ENCODE data around the gene SEPTIN11. TPM values are rescaled to one million over a fixed set of nuclear protein-coding genes. Genes with fewer than 3 reads are reported as not detected.

Gene SEPTIN11
- total and polyA plus RNA-seq, 9 of the 15 experiments (the other 6 are each of a cell fraction or from before 2014, with no cell fraction given) = 25.7 to 142 (median 84.3) TPM

DNA sequence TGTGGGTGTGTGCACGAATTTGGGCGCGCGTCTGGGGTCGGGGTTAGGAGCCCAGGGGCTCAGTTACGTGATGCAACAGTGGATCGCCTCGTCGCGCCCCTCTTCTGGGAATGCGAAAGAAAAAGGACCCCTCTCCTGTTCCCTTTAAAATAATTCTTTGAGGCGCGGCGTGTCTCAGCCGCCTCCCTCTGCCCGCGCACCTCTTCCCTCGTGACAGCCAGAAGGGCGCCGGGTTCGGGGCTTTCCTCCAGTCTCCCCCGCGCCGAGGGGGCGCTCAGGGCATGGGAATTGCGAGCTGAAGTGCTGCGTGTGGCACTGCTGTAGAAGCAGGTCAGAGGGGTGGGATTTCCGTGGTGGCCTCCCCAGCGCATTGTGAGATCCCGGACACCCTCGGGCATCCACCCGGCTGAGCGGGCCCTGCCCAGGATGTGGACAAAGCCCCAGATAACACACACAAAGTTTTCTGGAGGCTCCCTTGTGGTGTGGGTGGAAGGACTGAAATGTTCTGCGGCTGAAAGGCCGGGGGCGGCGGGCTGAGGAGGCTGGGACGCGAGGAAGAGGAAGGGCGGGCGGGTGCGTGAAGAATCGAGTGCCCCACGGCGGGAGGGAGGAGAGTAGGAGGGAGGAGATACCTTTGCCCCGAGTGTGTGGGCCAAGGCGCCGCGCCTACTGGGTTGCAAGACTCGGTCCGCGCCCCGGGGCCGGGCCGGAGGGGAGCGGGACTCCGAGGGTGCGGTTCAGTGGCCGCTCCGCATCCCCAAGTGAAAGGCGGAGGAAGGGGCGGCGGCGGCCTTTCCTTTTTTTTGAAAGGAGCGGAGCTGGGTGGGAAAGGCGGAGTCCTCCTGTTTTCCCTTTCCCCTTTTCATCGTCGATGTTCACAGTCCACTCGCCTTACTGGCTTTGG lies 752 bp downstream of the SEPTIN11 start (continued):
- TF ChIP-seq, protein P1, sequence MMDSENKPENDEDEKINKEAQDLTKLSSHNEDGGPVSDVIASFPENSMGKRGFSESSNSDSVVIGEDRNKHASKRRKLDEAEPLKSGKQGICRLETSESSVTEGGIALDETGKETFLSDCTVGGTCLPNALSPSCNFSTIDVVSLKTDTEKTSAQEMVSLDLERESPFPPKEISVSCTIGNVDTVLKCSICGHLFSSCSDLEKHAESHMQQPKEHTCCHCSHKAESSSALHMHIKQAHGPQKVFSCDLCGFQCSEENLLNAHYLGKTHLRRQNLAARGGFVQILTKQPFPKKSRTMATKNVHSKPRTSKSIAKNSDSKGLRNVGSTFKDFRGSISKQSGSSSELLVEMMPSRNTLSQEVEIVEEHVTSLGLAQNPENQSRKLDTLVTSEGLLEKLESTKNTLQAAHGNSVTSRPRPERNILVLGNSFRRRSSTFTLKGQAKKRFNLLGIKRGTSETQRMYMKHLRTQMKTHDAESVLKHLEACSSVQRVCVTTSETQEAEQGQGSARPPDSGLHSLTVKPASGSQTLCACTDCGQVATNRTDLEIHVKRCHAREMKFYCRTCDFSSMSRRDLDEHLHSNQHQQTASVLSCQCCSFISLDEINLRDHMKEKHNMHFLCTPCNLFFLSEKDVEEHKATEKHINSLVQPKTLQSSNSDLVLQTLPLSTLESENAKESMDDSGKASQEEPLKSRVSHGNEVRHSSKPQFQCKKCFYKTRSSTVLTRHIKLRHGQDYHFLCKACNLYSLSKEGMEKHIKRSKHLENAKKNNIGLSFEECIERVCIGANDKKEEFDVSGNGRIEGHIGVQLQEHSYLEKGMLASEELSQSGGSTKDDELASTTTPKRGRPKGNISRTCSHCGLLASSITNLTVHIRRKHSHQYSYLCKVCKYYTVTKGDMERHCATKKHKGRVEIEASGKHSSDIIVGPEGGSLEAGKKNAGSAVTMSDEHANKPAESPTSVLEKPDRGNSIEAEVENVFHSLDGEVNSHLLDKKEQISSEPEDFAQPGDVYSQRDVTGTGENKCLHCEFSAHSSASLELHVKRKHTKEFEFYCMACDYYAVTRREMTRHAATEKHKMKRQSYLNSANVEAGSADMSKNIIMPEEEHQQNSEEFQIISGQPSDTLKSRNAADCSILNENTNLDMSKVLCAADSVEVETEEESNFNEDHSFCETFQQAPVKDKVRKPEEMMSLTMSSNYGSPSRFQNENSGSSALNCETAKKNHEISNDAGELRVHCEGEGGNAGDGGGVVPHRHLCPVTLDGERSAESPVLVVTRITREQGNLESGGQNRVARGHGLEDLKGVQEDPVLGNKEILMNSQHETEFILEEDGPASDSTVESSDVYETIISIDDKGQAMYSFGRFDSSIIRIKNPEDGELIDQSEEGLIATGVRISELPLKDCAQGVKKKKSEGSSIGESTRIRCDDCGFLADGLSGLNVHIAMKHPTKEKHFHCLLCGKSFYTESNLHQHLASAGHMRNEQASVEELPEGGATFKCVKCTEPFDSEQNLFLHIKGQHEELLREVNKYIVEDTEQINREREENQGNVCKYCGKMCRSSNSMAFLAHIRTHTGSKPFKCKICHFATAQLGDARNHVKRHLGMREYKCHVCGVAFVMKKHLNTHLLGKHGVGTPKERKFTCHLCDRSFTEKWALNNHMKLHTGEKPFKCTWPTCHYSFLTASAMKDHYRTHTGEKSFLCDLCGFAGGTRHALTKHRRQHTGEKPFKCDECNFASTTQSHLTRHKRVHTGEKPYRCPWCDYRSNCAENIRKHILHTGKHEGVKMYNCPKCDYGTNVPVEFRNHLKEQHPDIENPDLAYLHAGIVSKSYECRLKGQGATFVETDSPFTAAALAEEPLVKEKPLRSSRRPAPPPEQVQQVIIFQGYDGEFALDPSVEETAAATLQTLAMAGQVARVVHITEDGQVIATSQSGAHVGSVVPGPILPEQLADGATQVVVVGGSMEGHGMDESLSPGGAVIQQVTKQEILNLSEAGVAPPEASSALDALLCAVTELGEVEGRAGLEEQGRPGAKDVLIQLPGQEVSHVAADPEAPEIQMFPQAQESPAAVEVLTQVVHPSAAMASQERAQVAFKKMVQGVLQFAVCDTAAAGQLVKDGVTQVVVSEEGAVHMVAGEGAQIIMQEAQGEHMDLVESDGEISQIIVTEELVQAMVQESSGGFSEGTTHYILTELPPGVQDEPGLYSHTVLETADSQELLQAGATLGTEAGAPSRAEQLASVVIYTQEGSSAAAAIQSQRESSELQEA (IDR thresholded peaks at IDR 0.05; ENCODE audit: low read depth) = no peak
- TF ChIP-seq, protein P2, sequence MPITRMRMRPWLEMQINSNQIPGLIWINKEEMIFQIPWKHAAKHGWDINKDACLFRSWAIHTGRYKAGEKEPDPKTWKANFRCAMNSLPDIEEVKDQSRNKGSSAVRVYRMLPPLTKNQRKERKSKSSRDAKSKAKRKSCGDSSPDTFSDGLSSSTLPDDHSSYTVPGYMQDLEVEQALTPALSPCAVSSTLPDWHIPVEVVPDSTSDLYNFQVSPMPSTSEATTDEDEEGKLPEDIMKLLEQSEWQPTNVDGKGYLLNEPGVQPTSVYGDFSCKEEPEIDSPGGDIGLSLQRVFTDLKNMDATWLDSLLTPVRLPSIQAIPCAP (CRISPR knock-in tag; IDR thresholded peaks at IDR 0.05; ENCODE audit: borderline replicate concordance) = no peak
- no peak for TF ChIP-seq FOXM1 (IDR thresholded peaks at IDR 0.05; ENCODE audit: low read depth)
- no peak for TF ChIP-seq FOXM1 (CRISPR knock-in tag; IDR thresholded peaks at IDR 0.05; ENCODE audit: low read depth)
- no peak for TF ChIP-seq NCOA4 (IDR thresholded peaks at IDR 0.05; ENCODE audit: partially characterized antibody)
- TF ChIP-seq, protein P3, sequence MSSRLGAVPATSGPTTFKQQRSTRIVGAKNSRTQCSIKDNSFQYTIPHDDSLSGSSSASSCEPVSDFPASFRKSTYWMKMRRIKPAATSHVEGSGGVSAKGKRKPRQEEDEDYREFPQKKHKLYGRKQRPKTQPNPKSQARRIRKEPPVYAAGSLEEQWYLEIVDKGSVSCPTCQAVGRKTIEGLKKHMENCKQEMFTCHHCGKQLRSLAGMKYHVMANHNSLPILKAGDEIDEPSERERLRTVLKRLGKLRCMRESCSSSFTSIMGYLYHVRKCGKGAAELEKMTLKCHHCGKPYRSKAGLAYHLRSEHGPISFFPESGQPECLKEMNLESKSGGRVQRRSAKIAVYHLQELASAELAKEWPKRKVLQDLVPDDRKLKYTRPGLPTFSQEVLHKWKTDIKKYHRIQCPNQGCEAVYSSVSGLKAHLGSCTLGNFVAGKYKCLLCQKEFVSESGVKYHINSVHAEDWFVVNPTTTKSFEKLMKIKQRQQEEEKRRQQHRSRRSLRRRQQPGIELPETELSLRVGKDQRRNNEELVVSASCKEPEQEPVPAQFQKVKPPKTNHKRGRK (tag; IDR thresholded peaks at IDR 0.05) = no peak
- 0 out of 4 replicates have a peak, but pooled peaks of 1 of the 2 experiments have one; percentile 17 for TF ChIP-seq TBL1XR1 (IDR thresholded peaks at IDR 0.05; ENCODE audit: low read length in 2 of 2)
- TF ChIP-seq, protein P4, sequence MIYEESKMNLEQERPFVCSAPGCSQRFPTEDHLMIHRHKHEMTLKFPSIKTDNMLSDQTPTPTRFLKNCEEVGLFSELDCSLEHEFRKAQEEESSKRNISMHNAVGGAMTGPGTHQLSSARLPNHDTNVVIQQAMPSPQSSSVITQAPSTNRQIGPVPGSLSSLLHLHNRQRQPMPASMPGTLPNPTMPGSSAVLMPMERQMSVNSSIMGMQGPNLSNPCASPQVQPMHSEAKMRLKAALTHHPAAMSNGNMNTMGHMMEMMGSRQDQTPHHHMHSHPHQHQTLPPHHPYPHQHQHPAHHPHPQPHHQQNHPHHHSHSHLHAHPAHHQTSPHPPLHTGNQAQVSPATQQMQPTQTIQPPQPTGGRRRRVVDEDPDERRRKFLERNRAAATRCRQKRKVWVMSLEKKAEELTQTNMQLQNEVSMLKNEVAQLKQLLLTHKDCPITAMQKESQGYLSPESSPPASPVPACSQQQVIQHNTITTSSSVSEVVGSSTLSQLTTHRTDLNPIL (CRISPR knock-in tag; IDR thresholded peaks at IDR 0.05) = no peak
- no peak for TF ChIP-seq BCOR (IDR thresholded peaks at IDR 0.05)
- no peak for TF ChIP-seq ZC3H4 (CRISPR knock-in tag; IDR thresholded peaks at IDR 0.05; ENCODE audit: borderline replicate concordance)
- TF ChIP-seq RBM22 (IDR thresholded peaks at IDR 0.05; ENCODE audit: low read depth, low read length, poor library complexity, severe bottlenecking) = no peak
- no peak for TF ChIP-seq KLF16 (IDR thresholded peaks at IDR 0.05)
- TF ChIP-seq FOSL1 (tag; conservative IDR thresholded peaks at IDR 0.05) = no peak; the same call in 1 of the 2 replicates
- TF ChIP-seq CCAR2 (IDR thresholded peaks at IDR 0.05; ENCODE audit: low read depth, low read length) = no peak
- peak; percentile 2 for TF ChIP-seq KDM5B (IDR thresholded peaks at IDR 0.05; ENCODE audit: insufficient replicate concordance, low read depth, low read length)
